HL-60 (cell line): ENCODE data around the gene GAK.

Experiments
- DNase-seq, 2 experiments: peaks; one replicate each; pipeline ENCODE4 v3.0.0-alpha.2; 2010 to 2020; ENCODE audit warnings: low read depth in 1 of 2, low spot score in 1 of 2
- H3K27ac ChIP-seq: fragments of 250-450 bp; sonication (Bioruptor Pico); replicated peaks from 2 replicates; pipeline ENCODE4 v1.5.1; 2020; ENCODE audit warnings: mild to moderate bottlenecking, moderate library complexity
- H3K27me3 ChIP-seq: fragments of 250-450 bp; sonication (Bioruptor Pico); 2 replicates; pipeline ENCODE4 v1.5.1; 2021; ENCODE audit warnings: mild to moderate bottlenecking, moderate library complexity; ENCODE audit not compliant: insufficient read depth, poor library complexity, severe bottlenecking
- H3K4me3 ChIP-seq: replicated peaks from 2 replicates; pipeline ENCODE4 v1.5.1; 2011; ENCODE audit warnings: mild to moderate bottlenecking, control low read depth, low read length; ENCODE audit not compliant: insufficient read depth
- GABPA ChIP-seq: IDR thresholded peaks from 2 replicates; pipeline ENCODE4 v1.6.1; 2012; ENCODE audit warnings: low read depth
- POLR2AphosphoS5 ChIP-seq: IDR thresholded peaks from 2 replicates; pipeline ENCODE4 v1.6.1; 2012; ENCODE audit warnings: low read depth
- SPI1 ChIP-seq: IDR thresholded peaks from 2 replicates; pipeline ENCODE4 v1.6.1; 2012; ENCODE audit warnings: low read depth, mild to moderate bottlenecking, borderline replicate concordance
- TF ChIP-seq, protein P1 (sequence below): IDR thresholded peaks from one replicate; pipeline ENCODE4 v1.5.1; 2011; ENCODE audit warnings: low read length, control low read depth, inconsistent platforms; ENCODE audit not compliant: insufficient read depth
- TF ChIP-seq, protein P2 (sequence below): IDR thresholded peaks from 2 replicates; pipeline ENCODE4 v1.6.1; 2012; ENCODE audit warnings: low read depth; ENCODE audit not compliant: insufficient replicate concordance

Gene GAK

DNA sequence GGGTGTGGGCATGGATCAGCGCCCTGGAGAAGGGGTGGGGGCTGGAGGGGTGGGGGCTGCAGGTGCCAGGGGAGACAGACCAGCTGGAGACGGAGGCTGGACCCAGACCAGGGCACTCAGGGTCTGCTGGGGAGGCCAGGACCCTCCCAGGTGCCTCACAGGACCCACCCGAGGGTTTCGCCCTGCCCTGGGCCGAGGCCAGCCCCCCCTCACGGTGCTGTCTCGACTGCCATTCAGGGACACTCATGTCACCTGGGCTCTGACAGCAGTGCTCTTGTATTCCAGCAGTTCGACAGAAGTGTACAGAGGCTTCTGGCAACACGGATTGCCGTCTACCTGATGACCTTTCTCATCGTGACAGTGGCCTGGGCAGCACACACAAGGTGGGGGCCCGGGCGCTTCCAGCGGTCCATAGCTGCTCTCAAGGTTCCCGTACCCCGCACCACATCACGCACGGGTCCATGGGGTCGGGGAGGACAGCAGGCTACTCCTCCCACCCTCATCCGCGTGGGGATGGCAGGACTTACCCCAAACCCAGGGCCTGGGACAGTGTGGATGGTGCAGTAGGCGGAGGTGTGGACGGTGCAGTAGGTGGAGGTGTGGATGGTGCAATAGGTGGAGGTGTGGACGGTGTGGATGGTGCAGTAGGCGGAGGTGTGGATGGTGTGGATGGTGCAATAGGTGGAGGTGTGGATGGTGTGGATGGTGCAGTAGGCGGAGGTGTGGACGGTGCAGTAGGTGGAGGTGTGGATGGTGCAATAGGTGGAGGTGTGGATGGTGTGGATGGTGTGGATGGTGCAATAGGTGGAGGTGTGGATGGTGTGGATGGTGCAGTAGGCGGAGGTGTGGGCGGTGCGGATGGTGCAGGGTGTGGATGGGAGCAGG lies 18.3 kb upstream of the GAK start:
- H3K27ac ChIP-seq = no peak overlapping the region
- H3K27me3 ChIP-seq = no peaks in the 10 kb centered on the region
- no peak overlapping the region for H3K4me3 ChIP-seq
- DNase-seq = no peak
- TF ChIP-seq POLR2AphosphoS5 (no peak), SPI1 (no peak)
- TF ChIP-seq, protein P1, sequence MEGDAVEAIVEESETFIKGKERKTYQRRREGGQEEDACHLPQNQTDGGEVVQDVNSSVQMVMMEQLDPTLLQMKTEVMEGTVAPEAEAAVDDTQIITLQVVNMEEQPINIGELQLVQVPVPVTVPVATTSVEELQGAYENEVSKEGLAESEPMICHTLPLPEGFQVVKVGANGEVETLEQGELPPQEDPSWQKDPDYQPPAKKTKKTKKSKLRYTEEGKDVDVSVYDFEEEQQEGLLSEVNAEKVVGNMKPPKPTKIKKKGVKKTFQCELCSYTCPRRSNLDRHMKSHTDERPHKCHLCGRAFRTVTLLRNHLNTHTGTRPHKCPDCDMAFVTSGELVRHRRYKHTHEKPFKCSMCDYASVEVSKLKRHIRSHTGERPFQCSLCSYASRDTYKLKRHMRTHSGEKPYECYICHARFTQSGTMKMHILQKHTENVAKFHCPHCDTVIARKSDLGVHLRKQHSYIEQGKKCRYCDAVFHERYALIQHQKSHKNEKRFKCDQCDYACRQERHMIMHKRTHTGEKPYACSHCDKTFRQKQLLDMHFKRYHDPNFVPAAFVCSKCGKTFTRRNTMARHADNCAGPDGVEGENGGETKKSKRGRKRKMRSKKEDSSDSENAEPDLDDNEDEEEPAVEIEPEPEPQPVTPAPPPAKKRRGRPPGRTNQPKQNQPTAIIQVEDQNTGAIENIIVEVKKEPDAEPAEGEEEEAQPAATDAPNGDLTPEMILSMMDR = no peak
- TF ChIP-seq, protein P2, sequence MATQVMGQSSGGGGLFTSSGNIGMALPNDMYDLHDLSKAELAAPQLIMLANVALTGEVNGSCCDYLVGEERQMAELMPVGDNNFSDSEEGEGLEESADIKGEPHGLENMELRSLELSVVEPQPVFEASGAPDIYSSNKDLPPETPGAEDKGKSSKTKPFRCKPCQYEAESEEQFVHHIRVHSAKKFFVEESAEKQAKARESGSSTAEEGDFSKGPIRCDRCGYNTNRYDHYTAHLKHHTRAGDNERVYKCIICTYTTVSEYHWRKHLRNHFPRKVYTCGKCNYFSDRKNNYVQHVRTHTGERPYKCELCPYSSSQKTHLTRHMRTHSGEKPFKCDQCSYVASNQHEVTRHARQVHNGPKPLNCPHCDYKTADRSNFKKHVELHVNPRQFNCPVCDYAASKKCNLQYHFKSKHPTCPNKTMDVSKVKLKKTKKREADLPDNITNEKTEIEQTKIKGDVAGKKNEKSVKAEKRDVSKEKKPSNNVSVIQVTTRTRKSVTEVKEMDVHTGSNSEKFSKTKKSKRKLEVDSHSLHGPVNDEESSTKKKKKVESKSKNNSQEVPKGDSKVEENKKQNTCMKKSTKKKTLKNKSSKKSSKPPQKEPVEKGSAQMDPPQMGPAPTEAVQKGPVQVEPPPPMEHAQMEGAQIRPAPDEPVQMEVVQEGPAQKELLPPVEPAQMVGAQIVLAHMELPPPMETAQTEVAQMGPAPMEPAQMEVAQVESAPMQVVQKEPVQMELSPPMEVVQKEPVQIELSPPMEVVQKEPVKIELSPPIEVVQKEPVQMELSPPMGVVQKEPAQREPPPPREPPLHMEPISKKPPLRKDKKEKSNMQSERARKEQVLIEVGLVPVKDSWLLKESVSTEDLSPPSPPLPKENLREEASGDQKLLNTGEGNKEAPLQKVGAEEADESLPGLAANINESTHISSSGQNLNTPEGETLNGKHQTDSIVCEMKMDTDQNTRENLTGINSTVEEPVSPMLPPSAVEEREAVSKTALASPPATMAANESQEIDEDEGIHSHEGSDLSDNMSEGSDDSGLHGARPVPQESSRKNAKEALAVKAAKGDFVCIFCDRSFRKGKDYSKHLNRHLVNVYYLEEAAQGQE = no peak

DNA sequence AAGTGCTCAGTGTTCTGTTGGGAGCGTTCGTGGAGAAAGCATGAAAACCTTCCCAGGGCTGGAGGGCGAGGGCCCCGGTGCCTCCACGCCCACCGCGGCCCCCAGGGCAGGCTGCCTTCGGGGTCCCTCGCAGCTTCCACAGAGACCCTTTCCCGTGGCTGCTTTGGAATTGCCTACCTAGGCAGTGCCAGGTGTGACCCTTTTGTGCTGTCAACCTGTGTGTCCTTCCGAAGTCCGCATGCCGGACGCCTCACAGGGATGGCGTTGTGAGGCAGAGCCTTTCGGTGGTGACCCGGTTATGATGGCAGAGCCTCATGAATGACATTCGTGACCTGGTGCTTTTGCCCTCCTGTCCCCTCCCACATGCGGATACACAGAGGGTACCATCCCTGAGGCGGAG lies 17.5 kb upstream of the GAK start:
- no peak overlapping the region for H3K4me3 ChIP-seq
- TF ChIP-seq, protein P1 = no peak
- TF ChIP-seq POLR2AphosphoS5 = no peak
- TF ChIP-seq, protein P2 = no peak
- TF ChIP-seq GABPA = no peak
- TF ChIP-seq SPI1 = no peak
- no peaks in the 10 kb centered on the region for H3K27me3 ChIP-seq
- no peak overlapping the region for H3K27ac ChIP-seq
- DNase-seq = no peak

GRCh38 chr4:948936-949300 lies 16.8 kb upstream of the GAK start:
- H3K4me3 ChIP-seq = no peak overlapping the region
- TF ChIP-seq, protein P1 = no peak
- TF ChIP-seq POLR2AphosphoS5 = no peak
- TF ChIP-seq GABPA = no peak
- no peak for TF ChIP-seq SPI1
- TF ChIP-seq, protein P2 = no peak
- H3K27ac ChIP-seq = no peak overlapping the region
- no peaks in the 10 kb centered on the region for H3K27me3 ChIP-seq
- no peak for DNase-seq
